Measurements from ENCODE around the gene ACSL3.

- TF ChIP-seq GATA2 (IDR thresholded peaks at IDR 0.05; ENCODE audit: insufficient read depth, insufficient read length, low read depth, low read length): no peak
- TF ChIP-seq CTCF (IDR thresholded peaks at IDR 0.05; ENCODE audit: extremely low read depth in 1 of 2, insufficient read depth in 1 of 2, low read depth in 1 of 2, low read length in 2 of 2): no peak
- no peak for TF ChIP-seq POLR2AphosphoS5 (IDR thresholded peaks at IDR 0.05; ENCODE audit: insufficient read depth, low read depth, low read length)
- TF ChIP-seq POLR2A (IDR thresholded peaks at IDR 0.05; ENCODE audit: low read depth, low read length): no peak
Observed at GRCh38 chr2:222950638-222951285, 89.9 kb downstream of the ACSL3 start.

Measured in endothelial cell of umbilical vein (primary cell).